HL-60 (cell line): Measurements from ENCODE around the gene LMNTD1.

Source experiments
- DNase-seq, 2 experiments: peaks; one replicate each; pipeline ENCODE4 v3.0.0-alpha.2; 2010 to 2020; ENCODE audit warnings: low read depth in 1 of 2, low spot score in 1 of 2
- H3K27ac ChIP-seq: fragments of 250-450 bp; sonication (Bioruptor Pico); replicated peaks from 2 replicates; pipeline ENCODE4 v1.5.1; 2020; ENCODE audit warnings: mild to moderate bottlenecking, moderate library complexity
- H3K27me3 ChIP-seq: fragments of 250-450 bp; sonication (Bioruptor Pico); 2 replicates; pipeline ENCODE4 v1.5.1; 2021; ENCODE audit warnings: mild to moderate bottlenecking, moderate library complexity; ENCODE audit not compliant: insufficient read depth, poor library complexity, severe bottlenecking
- H3K4me3 ChIP-seq: replicated peaks from 2 replicates; pipeline ENCODE4 v1.5.1; 2011; ENCODE audit warnings: mild to moderate bottlenecking, control low read depth, low read length; ENCODE audit not compliant: insufficient read depth
- GABPA ChIP-seq: IDR thresholded peaks from 2 replicates; pipeline ENCODE4 v1.6.1; 2012; ENCODE audit warnings: low read depth
- POLR2AphosphoS5 ChIP-seq: IDR thresholded peaks from 2 replicates; pipeline ENCODE4 v1.6.1; 2012; ENCODE audit warnings: low read depth
- SPI1 ChIP-seq: IDR thresholded peaks from 2 replicates; pipeline ENCODE4 v1.6.1; 2012; ENCODE audit warnings: low read depth, mild to moderate bottlenecking, borderline replicate concordance
- TF ChIP-seq, protein P1 (sequence below): IDR thresholded peaks from one replicate; pipeline ENCODE4 v1.5.1; 2011; ENCODE audit warnings: low read length, control low read depth, inconsistent platforms; ENCODE audit not compliant: insufficient read depth
- TF ChIP-seq, protein P2 (sequence below): IDR thresholded peaks from 2 replicates; pipeline ENCODE4 v1.6.1; 2012; ENCODE audit warnings: low read depth; ENCODE audit not compliant: insufficient replicate concordance

The LMNTD1 gene

DNA sequence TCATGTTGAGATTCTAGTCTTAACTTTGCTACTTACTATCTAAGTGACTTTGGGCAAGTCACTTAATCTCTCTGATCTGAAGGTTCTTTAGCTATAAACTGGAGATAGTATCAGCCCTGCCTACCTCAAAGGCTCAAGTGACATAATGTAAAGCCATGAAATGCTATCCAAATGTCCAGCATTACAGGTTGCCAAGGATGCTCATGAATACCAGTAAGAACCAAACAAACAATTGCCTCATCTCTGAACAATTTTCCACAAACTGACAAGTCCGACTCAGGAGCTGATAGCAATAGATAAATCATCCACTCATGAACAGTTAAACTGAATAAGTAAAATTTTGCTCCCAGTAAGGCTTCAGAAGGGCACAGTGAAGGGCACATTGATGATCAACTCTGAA is 51.5 kb downstream of the LMNTD1 start:
- TF ChIP-seq GABPA (no peak), SPI1 (no peak), POLR2AphosphoS5 (no peak)
- TF ChIP-seq, protein P1, sequence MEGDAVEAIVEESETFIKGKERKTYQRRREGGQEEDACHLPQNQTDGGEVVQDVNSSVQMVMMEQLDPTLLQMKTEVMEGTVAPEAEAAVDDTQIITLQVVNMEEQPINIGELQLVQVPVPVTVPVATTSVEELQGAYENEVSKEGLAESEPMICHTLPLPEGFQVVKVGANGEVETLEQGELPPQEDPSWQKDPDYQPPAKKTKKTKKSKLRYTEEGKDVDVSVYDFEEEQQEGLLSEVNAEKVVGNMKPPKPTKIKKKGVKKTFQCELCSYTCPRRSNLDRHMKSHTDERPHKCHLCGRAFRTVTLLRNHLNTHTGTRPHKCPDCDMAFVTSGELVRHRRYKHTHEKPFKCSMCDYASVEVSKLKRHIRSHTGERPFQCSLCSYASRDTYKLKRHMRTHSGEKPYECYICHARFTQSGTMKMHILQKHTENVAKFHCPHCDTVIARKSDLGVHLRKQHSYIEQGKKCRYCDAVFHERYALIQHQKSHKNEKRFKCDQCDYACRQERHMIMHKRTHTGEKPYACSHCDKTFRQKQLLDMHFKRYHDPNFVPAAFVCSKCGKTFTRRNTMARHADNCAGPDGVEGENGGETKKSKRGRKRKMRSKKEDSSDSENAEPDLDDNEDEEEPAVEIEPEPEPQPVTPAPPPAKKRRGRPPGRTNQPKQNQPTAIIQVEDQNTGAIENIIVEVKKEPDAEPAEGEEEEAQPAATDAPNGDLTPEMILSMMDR = no peak
- TF ChIP-seq, protein P2, sequence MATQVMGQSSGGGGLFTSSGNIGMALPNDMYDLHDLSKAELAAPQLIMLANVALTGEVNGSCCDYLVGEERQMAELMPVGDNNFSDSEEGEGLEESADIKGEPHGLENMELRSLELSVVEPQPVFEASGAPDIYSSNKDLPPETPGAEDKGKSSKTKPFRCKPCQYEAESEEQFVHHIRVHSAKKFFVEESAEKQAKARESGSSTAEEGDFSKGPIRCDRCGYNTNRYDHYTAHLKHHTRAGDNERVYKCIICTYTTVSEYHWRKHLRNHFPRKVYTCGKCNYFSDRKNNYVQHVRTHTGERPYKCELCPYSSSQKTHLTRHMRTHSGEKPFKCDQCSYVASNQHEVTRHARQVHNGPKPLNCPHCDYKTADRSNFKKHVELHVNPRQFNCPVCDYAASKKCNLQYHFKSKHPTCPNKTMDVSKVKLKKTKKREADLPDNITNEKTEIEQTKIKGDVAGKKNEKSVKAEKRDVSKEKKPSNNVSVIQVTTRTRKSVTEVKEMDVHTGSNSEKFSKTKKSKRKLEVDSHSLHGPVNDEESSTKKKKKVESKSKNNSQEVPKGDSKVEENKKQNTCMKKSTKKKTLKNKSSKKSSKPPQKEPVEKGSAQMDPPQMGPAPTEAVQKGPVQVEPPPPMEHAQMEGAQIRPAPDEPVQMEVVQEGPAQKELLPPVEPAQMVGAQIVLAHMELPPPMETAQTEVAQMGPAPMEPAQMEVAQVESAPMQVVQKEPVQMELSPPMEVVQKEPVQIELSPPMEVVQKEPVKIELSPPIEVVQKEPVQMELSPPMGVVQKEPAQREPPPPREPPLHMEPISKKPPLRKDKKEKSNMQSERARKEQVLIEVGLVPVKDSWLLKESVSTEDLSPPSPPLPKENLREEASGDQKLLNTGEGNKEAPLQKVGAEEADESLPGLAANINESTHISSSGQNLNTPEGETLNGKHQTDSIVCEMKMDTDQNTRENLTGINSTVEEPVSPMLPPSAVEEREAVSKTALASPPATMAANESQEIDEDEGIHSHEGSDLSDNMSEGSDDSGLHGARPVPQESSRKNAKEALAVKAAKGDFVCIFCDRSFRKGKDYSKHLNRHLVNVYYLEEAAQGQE = no peak
- no peak overlapping the region for H3K27ac ChIP-seq
- H3K4me3 ChIP-seq = no peak overlapping the region
- no peaks in the 10 kb centered on the region for H3K27me3 ChIP-seq
- no peak for DNase-seq

DNA sequence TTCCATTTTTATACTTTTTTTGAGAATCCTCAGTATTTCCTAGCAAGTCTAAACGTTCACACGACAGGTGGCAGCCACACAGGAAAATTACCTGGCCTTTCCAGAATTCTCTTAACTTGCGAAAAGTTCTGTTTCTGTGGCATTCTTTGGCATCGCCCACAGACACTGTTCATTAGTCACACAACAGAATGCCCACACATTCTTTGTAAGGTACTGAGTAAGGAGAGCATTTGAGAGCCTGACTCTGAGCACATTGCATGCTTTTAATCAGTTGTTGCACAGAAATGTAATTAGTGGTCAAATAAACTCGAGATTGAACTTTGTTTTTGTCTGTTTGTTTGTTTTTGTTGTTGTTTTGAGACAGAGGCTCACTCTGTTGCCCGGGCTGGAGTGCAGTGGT is 52.4 kb downstream of the LMNTD1 start:
- no peak for DNase-seq
- Histone ChIP-seq H3K4me3 (no peak overlapping the region), H3K27me3 (no peaks in the 10 kb centered on the region), H3K27ac (no peak overlapping the region)
- TF ChIP-seq, protein P1 = no peak
- TF ChIP-seq SPI1 (no peak), GABPA (no peak)

DNA sequence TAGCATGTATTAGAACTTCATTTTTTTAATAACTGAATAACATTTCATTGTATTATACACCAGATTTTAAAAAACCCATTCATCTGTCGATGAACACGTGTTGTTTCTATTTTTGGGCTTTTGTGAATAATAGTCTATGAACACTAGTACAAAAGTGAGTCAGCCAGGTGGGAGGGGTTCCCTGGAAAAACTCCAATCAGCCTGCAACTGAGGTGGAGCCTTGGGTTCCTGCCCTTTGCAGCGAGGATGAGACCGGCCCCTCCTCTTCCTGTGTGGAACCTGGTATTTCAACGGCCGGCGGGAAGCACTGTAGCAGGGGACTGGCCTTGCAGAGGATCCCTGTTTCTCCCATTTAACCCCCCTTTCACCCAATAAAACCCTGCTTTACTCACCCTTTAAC is 56.1 kb downstream of the LMNTD1 start:
- TF ChIP-seq, protein P2 = no peak
- TF ChIP-seq GABPA = no peak
- no peak for TF ChIP-seq POLR2AphosphoS5
- TF ChIP-seq SPI1 = no peak
- TF ChIP-seq, protein P1 = no peak
- DNase-seq = no peak
- H3K27ac ChIP-seq = no peak overlapping the region

DNA sequence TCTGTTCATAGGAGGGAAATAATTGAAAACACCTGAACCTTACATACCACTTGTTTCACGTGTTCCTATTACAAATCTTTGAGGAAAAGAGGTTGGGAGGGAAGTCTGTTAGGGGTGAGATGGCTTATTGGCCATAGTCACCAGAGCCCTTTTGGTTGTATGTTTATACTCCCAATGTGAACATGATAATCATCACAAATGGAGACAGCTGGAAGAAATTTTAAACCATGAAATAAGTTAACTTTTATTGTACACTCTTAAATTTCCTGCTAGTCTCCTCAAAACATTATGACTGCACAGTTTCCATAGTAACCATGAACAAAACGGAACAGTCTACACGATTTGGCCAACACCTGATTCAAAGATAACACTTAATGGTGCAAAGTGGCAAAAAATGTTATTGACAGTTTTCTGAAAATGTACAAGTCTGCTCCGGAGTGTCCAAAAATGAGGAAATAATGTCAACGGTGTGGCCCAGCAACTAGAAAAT is 56.9 kb downstream of the LMNTD1 start:
- H3K27ac ChIP-seq = no peak overlapping the region
- TF ChIP-seq, protein P2 = no peak
- TF ChIP-seq SPI1 (no peak), POLR2AphosphoS5 (no peak), GABPA (no peak)
- TF ChIP-seq, protein P1 = no peak
- H3K4me3 ChIP-seq = no peak overlapping the region
- H3K27me3 ChIP-seq = no peaks in the 10 kb centered on the region
- no peak for DNase-seq

More for the DNA sequence above, 56.1 kb downstream of the LMNTD1 start:
- H3K27me3 ChIP-seq = no peaks in the 10 kb centered on the region
- no peak overlapping the region for H3K4me3 ChIP-seq
